Gastrocnemius medialis (tissue), 4 donors: ENCODE measurements around the gene PPFIA1.

Experiments
- POLR2A ChIP-seq, 2 donors: fragments of 450-650 bp; IDR thresholded peaks; one replicate each; pipeline ENCODE4 v1.6.1; 2017; ENCODE audit warnings: antibody characterized with exemption in 2 of 2, mild to moderate bottlenecking in 2 of 2, moderate library complexity in 2 of 2
- TF ChIP-seq, protein P1 (sequence below), 5 experiments: fragments of 450-650 bp in 3 of 5; fragments of 200-600 bp in 2 of 5; sonication (generic) in 2 of 5; IDR thresholded peaks in 4 of 5; conservative IDR thresholded peaks in 1 of 5; 1 replicate in 4 of 5; 2 replicates in 1 of 5; pipeline ENCODE4 v1.5.1; 2016 to 2019; ENCODE audit warnings: antibody characterized with exemption in 5 of 5, mild to moderate bottlenecking in 3 of 5, moderate library complexity in 3 of 5

DNA sequence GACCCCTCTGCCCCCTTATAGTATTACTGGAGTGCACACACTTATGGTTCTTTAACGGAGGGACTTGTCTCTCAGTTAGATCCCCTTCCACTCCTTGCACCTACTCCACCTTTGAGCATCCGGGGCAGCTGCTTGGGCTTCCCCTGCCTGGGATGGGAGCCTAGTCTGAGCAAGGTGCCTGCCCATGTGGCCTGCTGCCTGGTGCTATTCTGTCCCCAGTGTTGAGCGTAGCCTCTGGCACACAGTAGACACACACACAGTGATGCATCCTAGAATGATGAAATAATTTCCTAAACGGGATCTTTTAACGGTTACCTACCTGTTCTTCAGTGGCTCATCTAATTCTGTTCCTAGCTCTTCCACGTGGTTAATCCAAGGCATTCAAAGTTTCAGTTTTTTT is 22.4 kb downstream of the PPFIA1 start:
- TF ChIP-seq POLR2A (IDR thresholded peaks at IDR 0.05), result no peak
- TF ChIP-seq, protein P1, sequence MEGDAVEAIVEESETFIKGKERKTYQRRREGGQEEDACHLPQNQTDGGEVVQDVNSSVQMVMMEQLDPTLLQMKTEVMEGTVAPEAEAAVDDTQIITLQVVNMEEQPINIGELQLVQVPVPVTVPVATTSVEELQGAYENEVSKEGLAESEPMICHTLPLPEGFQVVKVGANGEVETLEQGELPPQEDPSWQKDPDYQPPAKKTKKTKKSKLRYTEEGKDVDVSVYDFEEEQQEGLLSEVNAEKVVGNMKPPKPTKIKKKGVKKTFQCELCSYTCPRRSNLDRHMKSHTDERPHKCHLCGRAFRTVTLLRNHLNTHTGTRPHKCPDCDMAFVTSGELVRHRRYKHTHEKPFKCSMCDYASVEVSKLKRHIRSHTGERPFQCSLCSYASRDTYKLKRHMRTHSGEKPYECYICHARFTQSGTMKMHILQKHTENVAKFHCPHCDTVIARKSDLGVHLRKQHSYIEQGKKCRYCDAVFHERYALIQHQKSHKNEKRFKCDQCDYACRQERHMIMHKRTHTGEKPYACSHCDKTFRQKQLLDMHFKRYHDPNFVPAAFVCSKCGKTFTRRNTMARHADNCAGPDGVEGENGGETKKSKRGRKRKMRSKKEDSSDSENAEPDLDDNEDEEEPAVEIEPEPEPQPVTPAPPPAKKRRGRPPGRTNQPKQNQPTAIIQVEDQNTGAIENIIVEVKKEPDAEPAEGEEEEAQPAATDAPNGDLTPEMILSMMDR (IDR thresholded peaks at IDR 0.05 in 4 of 5, conservative IDR thresholded peaks at IDR 0.05 in 1 of 5), result no peak
